Stromal cell of bone marrow (primary cell): Measurements from ENCODE around the gene SECISBP2.

Experiments used
- DNase-seq: peaks from one replicate; pipeline ENCODE4 v3.0.0-alpha.2; 2012; ENCODE audit warnings: low read depth

Gene SECISBP2

GRCh38 chr9:89350988-89351557 lies 32.8 kb downstream of the SECISBP2 start:
- no peak for DNase-seq

GRCh38 chr9:89351584-89352300 lies 33.4 kb downstream of the SECISBP2 start:
- no peak for DNase-seq

GRCh38 chr9:89352451-89352850 lies 34.2 kb downstream of the SECISBP2 start:
- DNase-seq = no peak

DNA sequence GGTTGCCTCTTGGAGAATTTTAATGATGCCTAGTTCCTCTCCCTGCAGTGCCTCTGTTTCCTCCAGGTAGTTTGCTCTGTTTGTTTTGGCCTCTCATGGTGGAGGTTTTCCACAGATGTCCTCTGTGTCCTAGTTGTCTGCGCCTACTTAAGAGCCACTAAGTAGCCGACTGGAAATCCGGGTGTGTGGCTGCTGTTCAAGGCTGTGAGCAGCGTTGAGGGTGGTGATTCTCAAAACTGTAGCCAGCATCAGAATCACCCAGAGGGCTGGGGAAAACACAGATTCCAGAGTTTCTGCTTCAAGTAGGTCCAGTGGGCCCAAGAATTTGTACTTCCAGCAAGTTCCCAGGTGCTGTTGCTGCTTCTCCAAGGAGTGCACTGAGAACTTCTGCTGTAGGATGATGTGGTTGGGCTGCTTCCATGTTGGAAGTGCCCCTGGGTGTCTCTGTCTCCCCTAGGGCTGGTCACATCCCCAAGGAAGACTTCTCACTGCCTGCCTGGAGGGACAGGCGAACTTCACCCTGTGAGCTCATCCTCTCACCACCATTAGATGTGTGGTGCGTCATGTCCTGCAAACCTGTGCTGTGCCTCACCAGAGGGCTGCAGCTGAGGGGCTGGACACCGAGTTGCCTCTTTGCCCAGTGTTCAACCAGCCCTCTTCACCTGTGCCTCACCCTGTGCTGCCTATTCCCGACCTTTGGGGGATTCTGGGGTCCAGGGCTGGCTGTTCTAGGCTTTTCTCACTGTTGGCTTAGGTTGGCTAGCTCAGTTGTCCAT lies 34.8 kb downstream of the SECISBP2 start:
- DNase-seq = no peak

- DNase-seq = peak; percentile 1
Measured at GRCh38 chr9:89353989-89354388, 35.7 kb downstream of the SECISBP2 start.

GRCh38 chr9:89354471-89354870 lies 36.2 kb downstream of the SECISBP2 start:
- DNase-seq = no peak

- DNase-seq = no peak
Measured at GRCh38 chr9:89356782-89357181, 38.5 kb downstream of the SECISBP2 start.

DNA sequence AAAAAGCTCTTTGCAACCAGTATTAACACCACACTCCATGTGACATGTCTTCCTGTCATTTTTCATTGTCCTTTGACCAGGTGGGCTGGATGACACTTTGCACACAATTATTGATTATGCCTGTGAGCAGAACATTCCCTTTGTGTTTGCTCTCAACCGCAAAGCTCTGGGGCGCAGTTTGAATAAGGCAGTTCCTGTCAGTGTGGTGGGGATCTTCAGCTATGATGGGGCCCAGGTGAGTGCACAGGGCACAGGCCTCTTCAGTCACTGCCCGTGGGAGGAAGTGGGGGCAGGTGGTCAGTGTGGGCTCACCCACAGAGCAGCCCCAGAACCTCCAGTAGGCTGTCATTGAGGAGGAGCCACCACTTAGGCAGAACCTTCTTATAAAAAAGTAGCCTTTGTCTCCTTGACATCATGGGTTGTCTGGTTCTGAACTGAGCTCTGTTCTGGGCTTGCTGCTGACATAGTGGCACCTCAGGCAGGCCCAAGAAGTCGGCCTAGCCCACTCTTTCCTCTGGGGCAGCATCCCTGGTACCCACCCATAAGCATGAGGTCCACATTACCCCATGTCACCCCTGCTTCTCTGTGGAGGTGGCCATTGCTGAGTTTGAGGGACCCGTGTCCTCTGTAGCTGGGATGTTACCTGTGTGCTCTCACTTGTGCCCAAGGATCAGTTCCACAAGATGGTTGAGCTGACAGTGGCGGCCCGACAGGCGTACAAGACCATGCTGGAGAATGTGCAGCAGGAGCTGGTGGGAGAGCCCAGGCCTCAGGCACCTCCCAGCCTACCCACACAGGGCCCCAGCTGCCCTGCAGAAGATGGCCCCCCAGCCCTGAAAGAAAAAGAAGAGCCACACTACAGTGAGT lies 39.3 kb downstream of the SECISBP2 start:
- no peak for DNase-seq

- DNase-seq = no peak
Measured at GRCh38 chr9:89358376-89358916, 40.1 kb downstream of the SECISBP2 start.

DNA sequence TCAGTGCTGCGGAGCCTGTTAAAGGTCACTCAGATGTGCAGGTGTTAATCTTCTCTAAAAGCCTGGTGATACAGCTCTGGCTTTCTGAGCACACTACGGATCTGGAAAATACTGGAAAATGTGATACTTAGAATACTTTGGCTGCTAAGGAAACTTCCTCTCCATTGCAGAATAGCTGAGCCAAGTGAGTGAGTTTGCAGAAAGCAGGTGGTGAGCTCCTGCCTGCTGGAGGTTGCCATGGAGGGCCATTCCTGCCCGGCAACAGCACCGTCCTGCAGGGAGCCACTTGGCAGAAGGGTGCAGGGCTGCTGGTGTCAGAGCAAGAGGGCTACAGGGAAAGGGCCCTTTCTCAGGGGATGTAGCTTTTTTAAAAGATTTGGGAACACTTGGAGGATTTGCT lies 40.7 kb downstream of the SECISBP2 start:
- no peak for DNase-seq

DNA sequence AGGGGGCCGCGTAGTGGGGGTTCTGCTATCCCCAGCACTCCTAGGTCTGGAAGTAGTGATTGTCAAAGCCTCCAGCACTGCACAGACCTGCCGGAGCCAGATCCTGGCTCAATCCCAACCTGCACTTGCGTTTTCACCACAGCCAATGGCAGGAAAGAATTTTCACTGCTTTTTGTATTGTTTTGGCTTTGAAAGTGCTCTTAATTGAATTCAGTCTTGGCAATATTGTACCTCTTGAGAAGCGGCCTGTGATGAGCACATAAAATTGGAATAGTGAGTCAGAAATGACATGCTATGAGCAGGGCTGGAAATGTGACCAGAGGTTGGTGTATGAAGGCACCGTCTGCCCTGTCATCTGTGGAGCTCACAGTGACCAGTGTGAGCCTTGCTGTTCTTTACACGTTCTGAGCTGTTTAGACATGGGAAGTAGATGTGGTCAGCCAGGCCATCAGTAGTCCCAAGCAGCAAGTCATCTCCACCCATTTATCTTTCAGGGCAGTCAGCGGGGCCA lies 41.5 kb downstream of the SECISBP2 start:
- DNase-seq = peak; percentile 6

GRCh38 chr9:89360465-89360864 lies 42.2 kb downstream of the SECISBP2 start:
- no peak for DNase-seq

GRCh38 chr9:89361031-89361430 lies 42.7 kb downstream of the SECISBP2 start:
- DNase-seq = no peak

DNA sequence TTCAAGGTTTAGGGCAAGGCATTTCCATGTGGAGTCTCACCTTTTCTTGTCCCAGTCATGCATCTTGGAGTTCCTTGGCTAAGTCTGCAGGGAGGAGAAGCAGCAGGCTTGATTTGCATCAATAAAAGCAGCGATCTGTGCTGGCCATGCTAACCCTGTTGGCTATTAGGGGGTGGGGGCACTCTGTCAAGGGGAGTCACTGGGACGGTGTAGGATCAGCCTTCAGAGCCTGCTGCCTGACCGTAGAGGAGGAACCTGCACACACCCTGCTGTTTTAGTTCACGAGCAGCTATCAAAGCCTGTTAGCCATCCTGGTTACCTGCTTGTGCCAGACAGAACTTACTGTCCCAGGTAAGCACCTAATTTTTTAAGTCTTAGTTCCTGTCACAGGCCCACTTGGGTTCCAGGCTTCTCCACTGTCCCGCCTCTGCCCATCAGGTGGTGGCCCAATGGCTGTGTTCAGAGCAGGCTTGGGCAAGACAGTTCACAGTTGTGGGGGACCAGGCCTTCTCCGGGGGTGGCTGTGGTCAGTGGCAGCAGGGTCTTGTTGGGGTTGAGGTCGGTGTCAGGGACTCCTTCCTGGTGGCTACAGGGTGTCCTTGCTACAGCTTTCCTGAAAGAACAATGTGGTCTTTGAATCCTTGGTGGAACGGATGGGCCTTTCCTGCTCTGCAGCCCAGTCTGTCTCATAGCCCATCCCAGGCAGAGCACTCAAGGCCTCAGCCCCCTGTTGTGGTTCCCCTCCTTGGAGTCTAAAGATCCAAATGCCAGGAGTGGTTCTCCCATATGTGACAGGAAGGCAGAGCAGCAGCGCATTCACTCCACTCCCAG lies 43.7 kb downstream of the SECISBP2 start:
- no peak for DNase-seq

- DNase-seq = no peak
Measured at GRCh38 chr9:89362647-89363310, 44.5 kb downstream of the SECISBP2 start.

DNA sequence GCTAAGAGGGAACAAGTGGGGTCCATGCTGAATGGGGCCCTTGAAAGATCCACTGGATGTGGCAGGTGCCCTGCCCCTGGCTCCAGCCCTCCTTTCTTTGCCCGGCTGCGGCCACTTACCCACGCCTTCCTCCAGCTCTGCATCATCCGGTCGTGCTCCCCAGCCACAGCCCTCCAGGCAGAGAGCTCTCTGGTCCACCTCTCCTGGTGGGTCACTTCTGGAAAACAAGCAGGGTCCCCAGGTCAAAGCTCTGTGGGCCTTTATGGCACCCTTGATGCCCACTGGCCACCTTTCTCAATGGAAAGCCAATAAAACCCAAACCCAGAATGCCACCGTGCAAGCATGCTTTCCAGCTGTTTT lies 45.0 kb downstream of the SECISBP2 start:
- no peak for DNase-seq

- no peak for DNase-seq
Measured at GRCh38 chr9:89363921-89364665, 45.8 kb downstream of the SECISBP2 start.

- DNase-seq = no peak
Measured at GRCh38 chr9:89364666-89365531, 46.6 kb downstream of the SECISBP2 start.

DNA sequence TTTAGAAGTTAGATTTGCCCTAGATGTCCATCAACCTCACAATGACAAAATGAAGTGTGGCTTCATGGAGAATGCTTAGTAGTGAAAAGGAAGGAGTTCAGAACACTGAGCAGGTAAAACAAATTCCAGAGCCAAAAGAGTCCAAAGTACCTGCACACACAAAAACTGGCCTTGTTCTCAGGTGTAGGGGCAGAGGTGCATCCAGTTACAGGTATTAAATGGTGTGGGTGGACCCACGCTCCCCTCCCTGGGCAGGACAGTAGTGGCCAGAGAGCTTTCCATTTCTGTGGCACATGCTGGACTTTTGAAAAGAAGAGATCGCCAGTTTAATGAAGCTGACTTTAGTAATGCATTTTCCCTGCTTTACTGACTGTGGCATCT lies 47.2 kb downstream of the SECISBP2 start:
- no peak for DNase-seq
